ENCODE data around the gene DEPDC7. TPM values are rescaled to one million over a fixed set of nuclear protein-coding genes. Genes with fewer than 3 reads are reported as not detected.

DEPDC7 gene
- total and polyA plus RNA-seq, 2 donors (not counting 1 experiment from before 2014, with no cell fraction given), result 0.07 TPM; not detected in 1

DNA sequence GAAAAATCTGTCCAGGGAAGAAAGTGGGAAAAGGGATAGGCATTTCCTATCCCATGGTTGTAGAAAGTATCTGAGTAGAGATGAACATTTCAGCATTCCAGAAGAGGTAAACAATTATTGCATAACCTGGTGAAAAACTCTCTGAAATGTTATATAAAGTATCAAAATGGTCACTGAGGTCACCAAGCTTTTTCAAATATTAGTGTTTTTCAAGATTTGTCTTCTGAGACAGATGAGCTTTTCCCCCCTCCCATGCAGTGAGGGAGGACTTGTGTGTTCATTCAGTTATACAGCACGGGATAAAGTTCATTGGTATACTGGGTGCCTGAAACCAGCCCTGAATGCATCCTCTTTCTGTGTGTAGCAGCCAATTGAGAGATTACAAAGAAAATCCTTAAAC, 1.9 kb upstream of the DEPDC7 start:
- H3K27me3 Mint-ChIP-seq, result peaks cover 38% of the 10 kb centered on the region
- peaks cover 15% of the 10 kb centered on the region for H3K4me1 Mint-ChIP-seq
- DNase-seq (no peak), ATAC-seq (ENCODE audit: low read depth) (no peak)
- H4K20me1 ChIP-seq (ENCODE audit: control insufficient read depth, insufficient read depth, low read length, poor library complexity, severe bottlenecking), result no peaks in the 10 kb centered on the region
- TF ChIP-seq, protein P1, sequence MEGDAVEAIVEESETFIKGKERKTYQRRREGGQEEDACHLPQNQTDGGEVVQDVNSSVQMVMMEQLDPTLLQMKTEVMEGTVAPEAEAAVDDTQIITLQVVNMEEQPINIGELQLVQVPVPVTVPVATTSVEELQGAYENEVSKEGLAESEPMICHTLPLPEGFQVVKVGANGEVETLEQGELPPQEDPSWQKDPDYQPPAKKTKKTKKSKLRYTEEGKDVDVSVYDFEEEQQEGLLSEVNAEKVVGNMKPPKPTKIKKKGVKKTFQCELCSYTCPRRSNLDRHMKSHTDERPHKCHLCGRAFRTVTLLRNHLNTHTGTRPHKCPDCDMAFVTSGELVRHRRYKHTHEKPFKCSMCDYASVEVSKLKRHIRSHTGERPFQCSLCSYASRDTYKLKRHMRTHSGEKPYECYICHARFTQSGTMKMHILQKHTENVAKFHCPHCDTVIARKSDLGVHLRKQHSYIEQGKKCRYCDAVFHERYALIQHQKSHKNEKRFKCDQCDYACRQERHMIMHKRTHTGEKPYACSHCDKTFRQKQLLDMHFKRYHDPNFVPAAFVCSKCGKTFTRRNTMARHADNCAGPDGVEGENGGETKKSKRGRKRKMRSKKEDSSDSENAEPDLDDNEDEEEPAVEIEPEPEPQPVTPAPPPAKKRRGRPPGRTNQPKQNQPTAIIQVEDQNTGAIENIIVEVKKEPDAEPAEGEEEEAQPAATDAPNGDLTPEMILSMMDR (IDR thresholded peaks at IDR 0.05), result no peak
- TF ChIP-seq EZH2 (IDR thresholded peaks at IDR 0.05; ENCODE audit: borderline replicate concordance, insufficient read depth, low read depth, low read length, poor library complexity, severe bottlenecking), result no peak
- H2AFZ ChIP-seq (ENCODE audit: insufficient read depth, low read depth, low read length, poor library complexity, severe bottlenecking), result no peak overlapping the region
- no peak overlapping the region for H3K9ac ChIP-seq (ENCODE audit: low read length)
- no peaks in the 10 kb centered on the region for H3K36me3 ChIP-seq (replicated peaks in 1 of 2; ENCODE audit: control extremely low read depth in 1 of 2, control insufficient read depth in 1 of 2, extremely low read depth in 1 of 2, insufficient read depth in 2 of 2, low read length in 1 of 2)
- H3K4me1 ChIP-seq (ENCODE audit: control insufficient read depth in 2 of 2, insufficient read depth in 2 of 2, low read length in 2 of 2), result peaks cover 11 to 12% of the 10 kb centered on the region in 2 donors
- H3K27ac Mint-ChIP-seq, result no peak overlapping the region
- CTCF ChIA-PET, result no interaction called here
- H3K9me3 ChIP-seq (ENCODE audit: control extremely low read depth in 1 of 3, control insufficient read depth in 2 of 3, insufficient read depth in 1 of 3, low read length in 2 of 3), result peaks cover 0 to 9% (median 0%) of the 10 kb centered on the region in 3 donors
- POLR2A ChIA-PET, result no interaction called here
- no CpG with 5 or more reads among the region's 1 CpG for WGBS (ENCODE audit: insufficient coverage)
- H3K4me2 ChIP-seq (replicated peaks; ENCODE audit: low read depth, low read length, poor library complexity, severe bottlenecking), result no peak overlapping the region
- H3K9me3 Mint-ChIP-seq (ENCODE audit: insufficient read depth), result no peaks in the 10 kb centered on the region
- intact Hi-C loops (cut with micrococcal nuclease), result no loop called here
- H3K27ac ChIP-seq (ENCODE audit: low read length in 2 of 2), result no peak overlapping the region
- H3K4me3 ChIP-seq (ENCODE audit: control extremely low read depth in 1 of 5, extremely low read depth in 1 of 5, insufficient read depth in 1 of 5, low read depth in 2 of 5, low read length in 4 of 5), result no peak overlapping the region
- peaks cover 0 to 33% (median 22%) of the 10 kb centered on the region in 4 experiments for H3K27me3 ChIP-seq (replicated peaks in 1 of 4; ENCODE audit: control extremely low read depth in 1 of 4, control insufficient read depth in 3 of 4, insufficient read depth in 4 of 4, low read length in 3 of 4)
- no peaks in the 10 kb centered on the region for H3K79me2 ChIP-seq (ENCODE audit: control insufficient read depth, insufficient read depth, low read length)
- peak overlapping the region; percentile 45 for H3K4me3 Mint-ChIP-seq

DNA sequence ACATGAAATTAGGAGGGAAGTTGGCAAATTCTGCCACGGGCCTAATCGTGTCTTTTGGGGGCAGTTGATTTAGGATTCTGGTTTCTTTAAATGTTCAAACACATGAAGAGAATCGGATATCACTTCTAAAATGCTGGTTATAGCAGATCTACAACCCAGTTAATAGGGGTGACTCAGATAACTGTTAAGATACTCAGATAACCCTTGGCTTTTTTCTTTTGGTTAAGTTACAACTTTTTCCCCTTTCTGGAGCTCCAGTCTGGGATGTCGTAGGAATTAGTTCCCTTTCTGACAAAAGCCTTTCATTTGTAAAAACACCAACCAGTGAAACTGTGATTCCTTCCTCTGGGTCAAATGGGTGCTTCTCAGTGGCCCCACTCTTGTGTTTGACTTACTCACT, 976 bp downstream of the DEPDC7 start:
- H3K9ac ChIP-seq (ENCODE audit: low read length), result no peak overlapping the region
- H3K79me2 ChIP-seq (ENCODE audit: control insufficient read depth, insufficient read depth, low read length), result no peaks in the 10 kb centered on the region
- WGBS (ENCODE audit: insufficient coverage), result 100% methylated on average over 1 of the region's 4 CpGs
- H3K4me3 Mint-ChIP-seq, result peak overlapping the region; percentile 79
- ATAC-seq (ENCODE audit: low read depth) (no peak), DNase-seq (no peak)
- H3K9me3 Mint-ChIP-seq (ENCODE audit: insufficient read depth), result no peaks in the 10 kb centered on the region
- H3K4me1 ChIP-seq (ENCODE audit: control insufficient read depth in 2 of 2, insufficient read depth in 2 of 2, low read length in 2 of 2), result peaks cover 8 to 11% of the 10 kb centered on the region in 2 donors
- peak overlapping the region; percentile 76 for H2AFZ ChIP-seq (ENCODE audit: insufficient read depth, low read depth, low read length, poor library complexity, severe bottlenecking)
- TF ChIP-seq EZH2 (IDR thresholded peaks at IDR 0.05; ENCODE audit: borderline replicate concordance, insufficient read depth, low read depth, low read length, poor library complexity, severe bottlenecking), result no peak
- TF ChIP-seq, protein P1 (IDR thresholded peaks at IDR 0.05), result no peak
- H4K20me1 ChIP-seq (ENCODE audit: control insufficient read depth, insufficient read depth, low read length, poor library complexity, severe bottlenecking), result no peaks in the 10 kb centered on the region
- peaks cover 11% of the 10 kb centered on the region for H3K4me1 Mint-ChIP-seq
- H3K4me3 ChIP-seq (ENCODE audit: control extremely low read depth in 1 of 5, extremely low read depth in 1 of 5, insufficient read depth in 1 of 5, low read depth in 2 of 5, low read length in 4 of 5), result peak overlapping the region in 1 of 5 experiments; percentile 56
- H3K27ac Mint-ChIP-seq, result no peak overlapping the region
- no peaks in the 10 kb centered on the region for H3K36me3 ChIP-seq (replicated peaks in 1 of 2; ENCODE audit: control extremely low read depth in 1 of 2, control insufficient read depth in 1 of 2, extremely low read depth in 1 of 2, insufficient read depth in 2 of 2, low read length in 1 of 2)
- ChIA-PET POLR2A (no interaction called here), CTCF (interaction anchor here (0.9 kb wide), 1 partner anchor 49 kb away, joined by 3 read pairs; no protein-coding TSS in a partner anchor)
- H3K9me3 ChIP-seq (ENCODE audit: control extremely low read depth in 1 of 3, control insufficient read depth in 2 of 3, insufficient read depth in 1 of 3, low read length in 2 of 3), result peaks cover 0 to 9% (median 0%) of the 10 kb centered on the region in 3 donors
- peaks cover 55% of the 10 kb centered on the region for H3K27me3 Mint-ChIP-seq
- intact Hi-C loops (cut with micrococcal nuclease), result loop anchor here (1.0 kb wide), 1 partner anchor 23 kb away; the partner anchor contains the start of gene TCP11L1
- H3K4me2 ChIP-seq (replicated peaks; ENCODE audit: low read depth, low read length, poor library complexity, severe bottlenecking), result peak overlapping the region; percentile 80
- H3K27ac ChIP-seq (ENCODE audit: low read length in 2 of 2), result no peak overlapping the region
- peaks cover 0 to 33% (median 26%) of the 10 kb centered on the region in 4 experiments for H3K27me3 ChIP-seq (replicated peaks in 1 of 4; ENCODE audit: control extremely low read depth in 1 of 4, control insufficient read depth in 3 of 4, insufficient read depth in 4 of 4, low read length in 3 of 4)

Measured in B cell (primary cell).